Activated CD4-positive, alpha-beta T cell treated with anti-CD3 and anti-CD28 coated beads, Interleukin-2, amount 50 U/mL, for 4 hours (primary cell): ENCODE measurements around the gene GPAM.

ENCODE experiments used
- DNase-seq, 2 experiments: peaks; one replicate each; pipeline ENCODE4 v3.0.0-alpha.2; 2020

Gene GPAM

GRCh38 chr10:112182784-112183328 lies 709 bp downstream of the GPAM start:
- no peak for DNase-seq

- DNase-seq: no peak
Measured at GRCh38 chr10:112177247-112177646, 6.3 kb downstream of the GPAM start.

- DNase-seq: no peak
Measured at GRCh38 chr10:112176543-112176942, 7.0 kb downstream of the GPAM start.

GRCh38 chr10:112175409-112175808 lies 8.2 kb downstream of the GPAM start:
- DNase-seq: no peak

- no peak for DNase-seq
Measured at GRCh38 chr10:112173206-112173605, 10.4 kb downstream of the GPAM start.

- DNase-seq: no peak
Measured at GRCh38 chr10:112168733-112169132, 14.8 kb downstream of the GPAM start.

- DNase-seq: no peak
Measured at GRCh38 chr10:112166800-112167199, 16.8 kb downstream of the GPAM start.

- DNase-seq: no peak
Measured at GRCh38 chr10:112161757-112162518, 21.6 kb downstream of the GPAM start.

GRCh38 chr10:112160834-112161233 lies 22.7 kb downstream of the GPAM start:
- DNase-seq: no peak

- no peak for DNase-seq
Measured at GRCh38 chr10:112159469-112159868, 24.1 kb downstream of the GPAM start.

GRCh38 chr10:112151524-112152039 lies 32.0 kb downstream of the GPAM start:
- DNase-seq: no peak

GRCh38 chr10:112148331-112148730 lies 35.2 kb downstream of the GPAM start:
- DNase-seq: no peak

GRCh38 chr10:112146799-112147198 lies 36.8 kb downstream of the GPAM start:
- no peak for DNase-seq

- no peak for DNase-seq
Measured at GRCh38 chr10:112145263-112145662, 38.3 kb downstream of the GPAM start.

- no peak for DNase-seq
Measured at GRCh38 chr10:112143420-112143819, 40.1 kb downstream of the GPAM start.

- no peak for DNase-seq
Measured at GRCh38 chr10:112141292-112141691, 42.3 kb downstream of the GPAM start.

- peak; percentile 60 to 62 for DNase-seq
Measured at GRCh38 chr10:112140110-112140970, 43.2 kb downstream of the GPAM start.

- no peak for DNase-seq
Measured at GRCh38 chr10:112139176-112139575, 44.4 kb downstream of the GPAM start.

- DNase-seq: peak; percentile 44 to 52
Measured at GRCh38 chr10:112137154-112137987, 46.2 kb downstream of the GPAM start.

GRCh38 chr10:112136486-112137153 lies 46.9 kb downstream of the GPAM start:
- DNase-seq: no peak

- no peak for DNase-seq
Measured at GRCh38 chr10:112135604-112136003, 48.0 kb downstream of the GPAM start.

GRCh38 chr10:112132435-112132834 lies 51.1 kb downstream of the GPAM start:
- no peak for DNase-seq
